CD8-positive, alpha-beta memory T cell (primary cell): Measurements from ENCODE around the gene CPT1A. TPM values are rescaled to one million over a fixed set of nuclear protein-coding genes. Genes with fewer than 3 reads are reported as not detected.
A peak's percentile ranks its signal among the peaks of the same experiment; 100 is the strongest.
"Not testable (repeated sequence)": the region's sequence is repeated elsewhere in the genome, so short reads cannot be mapped to it uniquely, and the experiment has no call there.

Source experiments
- CTCF ChIA-PET: fragments of 350-600 bp; sonication (Branson Sonifier 250); formaldehyde crosslinking; loops from one replicate; lab custom pipeline; 2021; ENCODE audit warnings: antibody characterized with exemption; lab: Charles Lee
- POLR2A ChIA-PET: fragments of 350-600 bp; sonication (Branson Sonifier 250); formaldehyde crosslinking; loops from one replicate; lab custom pipeline; 2021; ENCODE audit warnings: antibody characterized with exemption; lab: Charles Lee
- DNase-seq, 5 donors: peaks; one replicate each; pipeline versions ENCODE4 v3.0.0 to v3.0.0-alpha.2; 2020 to 2022; ENCODE audit warnings: mixed read lengths in 1 of 5
- H3K27ac ChIP-seq: one replicate; pipeline ENCODE4 v1.7.0; 2013; ENCODE audit warnings: low read depth, mild to moderate bottlenecking, low read length, moderate library complexity
- H3K27me3 ChIP-seq: 2 replicates; pipeline ENCODE4 v1.7.0; 2013; ENCODE audit warnings: low read length, mild to moderate bottlenecking; ENCODE audit not compliant: insufficient read depth, poor library complexity, severe bottlenecking
- H3K36me3 ChIP-seq: 2 replicates; pipeline ENCODE4 v1.7.0; 2013; ENCODE audit warnings: mild to moderate bottlenecking, low read length, moderate library complexity; ENCODE audit not compliant: insufficient read depth
- H3K4me1 ChIP-seq: 2 replicates; pipeline ENCODE4 v1.7.0; 2013; ENCODE audit warnings: mild to moderate bottlenecking, low read length, moderate library complexity; ENCODE audit not compliant: insufficient read depth
- H3K4me3 ChIP-seq: 2 replicates; pipeline ENCODE4 v1.7.0; 2013; ENCODE audit warnings: mild to moderate bottlenecking, low read length
- H3K9me3 ChIP-seq: 2 replicates; pipeline ENCODE4 v1.7.0; 2013; ENCODE audit warnings: mild to moderate bottlenecking, low read length
- H3K27ac Mint-ChIP-seq, 8 donors: one replicate each; pipeline ENCODE4 v1.8.0; 2020 to 2021; ENCODE audit warnings: mixed read lengths in 8 of 8, mild to moderate bottlenecking in 6 of 8, inconsistent platforms in 3 of 8, moderate library complexity in 3 of 8
- H3K27me3 Mint-ChIP-seq, 2 donors: one replicate each; pipeline ENCODE4 v1.8.0; 2020 to 2021; ENCODE audit warnings: mixed read lengths in 2 of 2, mild to moderate bottlenecking in 1 of 2, moderate library complexity in 1 of 2
- H3K36me3 Mint-ChIP-seq, 3 donors: one replicate each; pipeline ENCODE4 v1.8.0; 2020 to 2021; ENCODE audit warnings: mixed read lengths in 3 of 3, inconsistent platforms in 1 of 3, mild to moderate bottlenecking in 1 of 3
- H3K4me1 Mint-ChIP-seq, 3 donors: one replicate each; pipeline ENCODE4 v1.8.0; 2020 to 2021; ENCODE audit warnings: mixed read lengths in 3 of 3, inconsistent platforms in 1 of 3, mild to moderate bottlenecking in 1 of 3
- H3K4me3 Mint-ChIP-seq, 7 donors: one replicate each; pipeline ENCODE4 v1.8.0; 2020 to 2021; ENCODE audit warnings: mixed read lengths in 7 of 7, mild to moderate bottlenecking in 6 of 7, moderate library complexity in 4 of 7, inconsistent platforms in 2 of 7
- H3K9me3 Mint-ChIP-seq, 5 donors: one replicate each; pipeline ENCODE4 v1.8.0; 2020 to 2022; ENCODE audit warnings: mixed read lengths in 5 of 5, mild to moderate bottlenecking in 3 of 5, moderate library complexity in 2 of 5, inconsistent platforms in 1 of 5
- polyA plus RNA-seq: library from polyadenylated mRNA; unstranded; fragments of 300-500 nt; fragmentation: Illumina TruSeq; gene quantifications from one replicate; pipeline ENCODE4 v1.2.3, GENCODE V29; 2021
- total RNA-seq, 2 experiments: library from RNA; stranded (reverse); gene quantifications; one replicate each; pipeline ENCODE4 v1.2.3, GENCODE V29; 2021

The CPT1A gene
- total RNA-seq = 10 to 100 TPM; 25.6 to 27.4 TPM
- 9.8 TPM for polyA plus RNA-seq

DNA sequence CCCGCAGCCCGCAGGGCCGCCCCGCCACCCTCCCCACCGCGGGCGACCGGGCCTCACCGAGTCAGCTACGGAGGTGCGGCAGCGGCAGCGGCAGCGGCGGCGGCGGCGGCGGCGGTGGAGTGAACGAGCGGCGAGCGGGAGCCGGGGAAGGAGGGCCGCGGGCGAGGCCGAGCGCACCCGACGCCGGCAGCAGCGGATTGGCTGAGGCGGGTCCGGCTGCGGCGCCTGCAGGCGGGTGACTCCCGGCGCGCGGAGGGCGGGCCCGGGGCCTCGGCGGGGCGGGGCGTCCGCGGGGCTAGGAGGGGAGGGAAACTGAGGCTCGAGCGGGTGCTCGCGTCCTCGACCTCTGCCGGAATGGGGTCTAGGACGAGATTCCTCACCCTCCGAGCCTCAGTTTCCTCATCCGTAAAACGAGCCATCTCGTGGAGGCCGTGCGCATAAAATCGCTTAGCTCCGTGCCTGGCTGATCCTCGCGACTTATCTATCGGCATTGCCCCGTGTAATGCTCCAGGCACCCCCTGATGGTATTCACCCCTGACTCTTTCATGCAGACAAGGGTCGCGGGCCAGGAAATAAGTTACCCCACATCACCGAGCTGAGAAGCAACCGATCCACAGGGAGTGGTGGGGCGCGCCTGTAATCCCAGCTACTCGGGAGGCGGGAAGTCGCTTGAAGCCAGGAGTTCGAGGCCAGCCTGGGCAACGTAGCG, at the start of gene CPT1A:
Gene CPT1A, minus strand, starts transcription at position 199 of the 709 bp plus-strand sequence. CDS start 26,442 bp downstream, outside the sequence.
- no peaks in the 10 kb centered on the region for H3K36me3 ChIP-seq
- Mint-ChIP-seq H3K4me1 (peaks cover 42 to 61% (median 59%) of the 10 kb centered on the region in 3 donors), H3K36me3 (peaks cover 0 to 8% (median 0%) of the 10 kb centered on the region in 3 donors), H3K27ac (peak within 1 kb of the TSS; percentile 76 to 99 (median 94)), H3K27me3 (peaks cover 0 to 3% of the 10 kb centered on the region in 2 donors), H3K9me3 (no peaks in the 10 kb centered on the region), H3K4me3 (peak within 1 kb of the TSS; percentile 88 to 98 (median 93))
- H3K27ac ChIP-seq = peak within 1 kb of the TSS; percentile 41
- H3K27me3 ChIP-seq = no peaks in the 10 kb centered on the region
- no peaks in the 10 kb centered on the region for H3K9me3 ChIP-seq
- DNase-seq = peak; percentile 65 to 76 (median 69)
- CTCF ChIA-PET = interaction anchor here (0.8 to 3.5 kb wide), 6 partner anchors 12 to 632 kb away, joined by 3 to 37 read pairs (median 14); no protein-coding TSS in a partner anchor
- H3K4me1 ChIP-seq = peaks cover 48% of the 10 kb centered on the region
- POLR2A ChIA-PET = interaction anchor here (1.1 to 1.8 kb wide), 2 partner anchors 16 to 92 kb away, joined by 4 to 8 read pairs; no protein-coding TSS in a partner anchor
- peak within 1 kb of the TSS; percentile 76 for H3K4me3 ChIP-seq

DNA sequence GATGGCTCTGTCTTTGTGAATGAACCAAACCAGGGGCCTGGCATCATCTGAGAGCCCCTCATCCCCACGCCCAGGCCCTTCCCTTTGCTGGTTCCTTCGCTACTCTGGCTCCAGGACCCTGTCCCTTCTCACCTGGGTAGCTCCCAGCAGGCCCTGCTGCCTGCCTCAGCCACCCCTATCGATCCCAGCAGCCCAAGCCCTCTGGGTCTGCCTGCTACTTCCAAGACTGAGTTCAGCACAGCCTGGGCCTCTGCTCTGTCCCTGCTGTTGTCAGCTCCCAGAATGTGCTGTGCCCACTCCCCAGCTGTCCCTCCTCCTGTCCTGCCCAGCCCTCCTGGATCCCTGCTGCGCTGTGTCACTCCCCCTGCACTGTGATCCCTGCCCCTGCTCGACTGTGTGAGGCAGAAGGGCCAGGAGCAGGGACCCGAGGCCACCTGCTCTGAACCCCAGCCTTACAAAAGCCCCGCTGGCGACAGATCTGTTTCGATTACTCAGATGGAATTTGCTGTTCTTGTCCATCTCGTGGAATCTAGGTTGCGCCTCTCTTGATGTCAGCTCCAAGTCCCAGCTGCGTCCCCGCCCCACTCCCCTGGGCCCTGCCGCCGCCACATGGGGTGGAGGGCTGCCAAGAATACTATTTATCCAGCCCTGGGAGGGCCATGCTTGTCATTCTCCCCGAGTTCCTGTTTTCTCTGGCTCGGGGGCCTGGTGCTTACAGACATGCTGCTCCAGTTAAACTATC, 48.9 kb upstream of the CPT1A start:
- Mint-ChIP-seq H3K27ac (no peak overlapping the region), H3K27me3 (no peaks in the 10 kb centered on the region), H3K4me1 (no peaks in the 10 kb centered on the region), H3K36me3 (peaks cover 5 to 53% (median 7%) of the 10 kb centered on the region in 3 donors), H3K4me3 (no peak overlapping the region), H3K9me3 (no peaks in the 10 kb centered on the region)
- DNase-seq = no peak
- Histone ChIP-seq H3K36me3 (peaks cover 19% of the 10 kb centered on the region), H3K27me3 (no peaks in the 10 kb centered on the region), H3K4me1 (no peaks in the 10 kb centered on the region), H3K9me3 (no peaks in the 10 kb centered on the region), H3K27ac (no peak overlapping the region), H3K4me3 (no peak overlapping the region)
- POLR2A ChIA-PET = no interaction called here
- CTCF ChIA-PET = no interaction called here

DNA sequence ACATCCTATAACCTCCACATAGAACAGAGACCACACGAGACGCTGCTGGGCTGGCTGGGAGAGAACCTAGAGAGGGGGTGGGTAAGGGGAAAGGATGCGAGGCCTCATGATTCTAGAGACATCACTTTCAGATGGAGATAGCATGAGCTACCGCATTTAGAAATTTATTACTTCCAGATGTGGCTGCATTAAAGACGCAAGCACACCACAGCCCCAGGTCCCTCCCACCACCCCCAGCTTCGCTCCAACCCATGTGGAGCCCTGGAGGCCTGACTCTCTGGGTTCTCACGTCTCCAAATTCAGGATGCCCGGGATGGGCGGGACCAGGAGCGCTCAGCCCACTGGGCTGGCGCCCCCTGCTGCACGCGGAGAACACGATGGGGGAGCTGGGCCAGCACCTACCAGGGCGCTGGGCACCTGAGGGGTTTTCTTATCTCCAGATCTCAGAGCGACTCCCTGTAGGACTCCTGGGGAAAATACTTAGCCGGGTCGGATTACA, 48.3 kb upstream of the CPT1A start:
- H3K27me3 ChIP-seq = no peaks in the 10 kb centered on the region
- Mint-ChIP-seq H3K27me3 (no peaks in the 10 kb centered on the region), H3K36me3 (peaks cover 5 to 48% (median 7%) of the 10 kb centered on the region in 3 donors), H3K4me3 (no peak overlapping the region), H3K4me1 (no peaks in the 10 kb centered on the region), H3K9me3 (no peaks in the 10 kb centered on the region), H3K27ac (no peak overlapping the region)
- POLR2A ChIA-PET = no interaction called here
- H3K9me3 ChIP-seq = no peaks in the 10 kb centered on the region
- no peaks in the 10 kb centered on the region for H3K4me1 ChIP-seq
- no peak overlapping the region for H3K4me3 ChIP-seq
- DNase-seq = no peak
- no peak overlapping the region for H3K27ac ChIP-seq
- peaks cover 19% of the 10 kb centered on the region for H3K36me3 ChIP-seq
- CTCF ChIA-PET = no interaction called here

DNA sequence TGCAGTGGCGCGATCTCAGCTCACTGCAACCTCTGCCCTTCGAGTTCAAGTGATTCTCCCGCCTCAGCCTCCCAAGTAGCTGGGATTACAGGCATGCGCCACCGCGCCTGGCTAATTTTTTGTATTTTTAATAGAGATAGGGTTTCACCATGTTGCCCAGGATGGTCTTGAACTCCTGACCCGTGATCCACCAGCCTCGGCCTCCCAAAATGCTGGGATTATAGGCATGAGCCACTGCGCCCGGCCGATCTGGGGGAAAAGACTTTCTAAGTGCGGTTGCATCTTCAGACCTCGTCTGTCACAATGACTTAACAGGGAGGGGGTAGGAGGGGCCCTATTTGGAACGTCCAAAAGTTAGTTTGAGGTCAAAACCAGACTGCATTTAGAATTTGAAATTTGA, 43.1 kb upstream of the CPT1A start:
- H3K27ac ChIP-seq, H3K27ac Mint-ChIP-seq, DNase-seq, H3K36me3 ChIP-seq, H3K27me3 ChIP-seq, H3K9me3 Mint-ChIP-seq, H3K4me3 ChIP-seq, H3K27me3 Mint-ChIP-seq, CTCF ChIA-PET, H3K4me1 Mint-ChIP-seq, POLR2A ChIA-PET, H3K4me3 Mint-ChIP-seq, H3K4me1 ChIP-seq, H3K9me3 ChIP-seq: not testable (repeated sequence)
- H3K36me3 Mint-ChIP-seq = peaks cover 0 to 12% (median 3%) of the 10 kb centered on the region in 3 donors

DNA sequence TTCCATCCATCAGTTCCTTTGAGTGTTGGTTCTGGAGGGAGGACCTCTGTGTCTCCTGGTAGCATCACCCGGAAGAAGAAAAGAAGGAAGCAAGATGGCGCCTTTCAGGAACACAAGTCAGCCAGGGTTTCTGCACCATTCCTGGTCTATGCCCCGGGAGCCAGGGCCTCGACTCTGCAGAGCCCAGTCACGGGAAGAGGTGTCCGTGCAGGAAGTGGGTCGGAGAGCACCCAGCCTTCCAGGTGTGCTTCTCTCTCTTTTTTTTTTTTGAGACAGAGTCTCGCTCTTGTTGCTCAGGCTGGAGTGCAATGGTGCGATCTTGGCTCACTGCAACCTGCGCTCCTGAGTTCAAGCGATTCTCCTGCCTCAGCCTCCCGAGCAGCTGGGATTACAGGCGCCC, 40.7 kb upstream of the CPT1A start:
- no peaks in the 10 kb centered on the region for H3K27me3 ChIP-seq
- no peaks in the 10 kb centered on the region for H3K36me3 ChIP-seq
- Mint-ChIP-seq H3K4me3 (no peak overlapping the region), H3K27ac (no peak overlapping the region), H3K36me3 (peaks cover 0 to 8% (median 3%) of the 10 kb centered on the region in 3 donors), H3K9me3 (no peaks in the 10 kb centered on the region), H3K27me3 (no peaks in the 10 kb centered on the region), H3K4me1 (no peaks in the 10 kb centered on the region)
- H3K27ac ChIP-seq = no peak overlapping the region
- POLR2A ChIA-PET = no interaction called here
- no peaks in the 10 kb centered on the region for H3K4me1 ChIP-seq
- no peak for DNase-seq
- H3K9me3 ChIP-seq = no peaks in the 10 kb centered on the region
- H3K4me3 ChIP-seq = no peak overlapping the region
- CTCF ChIA-PET = no interaction called here

DNA sequence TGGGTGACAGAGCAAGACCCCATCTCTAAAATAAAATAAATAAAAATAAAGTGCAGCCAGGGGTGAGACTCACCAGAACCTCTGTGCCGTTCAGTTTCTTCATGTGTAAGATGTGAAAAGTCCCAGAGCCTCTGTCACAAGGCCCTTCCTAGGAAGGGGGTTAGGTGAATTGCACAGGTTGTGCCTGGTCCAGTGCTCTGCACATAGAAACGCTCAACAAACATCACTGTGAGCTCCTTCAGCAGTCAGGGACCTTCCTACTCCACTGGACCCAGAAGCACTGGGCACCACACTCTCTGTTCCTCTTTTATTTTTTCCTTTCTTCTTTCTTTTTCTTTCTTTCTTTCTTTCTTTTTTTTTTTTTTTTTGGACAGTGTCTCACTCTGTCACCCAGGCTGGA, 39.6 kb upstream of the CPT1A start:
- Histone ChIP-seq H3K27ac (no peak overlapping the region), H3K27me3 (no peaks in the 10 kb centered on the region), H3K36me3 (no peaks in the 10 kb centered on the region), H3K4me1 (no peaks in the 10 kb centered on the region), H3K4me3 (no peak overlapping the region), H3K9me3 (no peaks in the 10 kb centered on the region)
- POLR2A ChIA-PET = no interaction called here
- DNase-seq = no peak
- H3K27me3 Mint-ChIP-seq = no peaks in the 10 kb centered on the region
- H3K9me3 Mint-ChIP-seq = no peaks in the 10 kb centered on the region
- peaks cover 0 to 8% (median 3%) of the 10 kb centered on the region in 3 donors for H3K36me3 Mint-ChIP-seq
- H3K27ac Mint-ChIP-seq = no peak overlapping the region
- no peak overlapping the region for H3K4me3 Mint-ChIP-seq
- CTCF ChIA-PET = no interaction called here
- H3K4me1 Mint-ChIP-seq = no peaks in the 10 kb centered on the region

DNA sequence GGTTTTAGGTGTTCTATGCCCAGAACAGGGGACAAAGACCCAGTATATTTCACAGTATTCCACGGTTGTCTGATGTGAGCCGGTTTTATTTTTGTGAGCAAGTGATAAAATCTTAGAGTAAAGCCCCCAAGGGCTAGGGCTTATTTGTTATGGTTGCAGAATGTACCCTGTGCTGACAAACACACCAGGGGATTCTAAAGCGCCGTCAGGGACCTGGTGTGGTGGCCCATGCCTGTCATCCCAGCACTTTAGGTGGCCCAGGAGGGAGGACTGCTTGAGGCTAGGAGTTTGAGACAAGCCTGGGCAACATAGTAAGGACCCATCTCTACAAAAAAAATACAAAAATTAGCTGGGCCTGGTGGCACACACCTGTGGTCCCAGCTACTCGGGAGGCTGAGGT, 39.1 kb upstream of the CPT1A start:
- no peak overlapping the region for H3K27ac Mint-ChIP-seq
- H3K4me1 Mint-ChIP-seq = no peaks in the 10 kb centered on the region
- H3K36me3 ChIP-seq = no peaks in the 10 kb centered on the region
- H3K4me3 ChIP-seq = no peak overlapping the region
- ChIA-PET POLR2A (no interaction called here), CTCF (no interaction called here)
- H3K27me3 Mint-ChIP-seq = peaks cover 0 to under 1% of the 10 kb centered on the region in 2 donors
- H3K27me3 ChIP-seq = no peaks in the 10 kb centered on the region
- peaks cover 0 to 8% (median 3%) of the 10 kb centered on the region in 3 donors for H3K36me3 Mint-ChIP-seq
- no peak overlapping the region for H3K4me3 Mint-ChIP-seq
- no peak for DNase-seq
- H3K9me3 Mint-ChIP-seq = no peaks in the 10 kb centered on the region
- no peaks in the 10 kb centered on the region for H3K9me3 ChIP-seq
- H3K4me1 ChIP-seq = no peaks in the 10 kb centered on the region
- no peak overlapping the region for H3K27ac ChIP-seq

DNA sequence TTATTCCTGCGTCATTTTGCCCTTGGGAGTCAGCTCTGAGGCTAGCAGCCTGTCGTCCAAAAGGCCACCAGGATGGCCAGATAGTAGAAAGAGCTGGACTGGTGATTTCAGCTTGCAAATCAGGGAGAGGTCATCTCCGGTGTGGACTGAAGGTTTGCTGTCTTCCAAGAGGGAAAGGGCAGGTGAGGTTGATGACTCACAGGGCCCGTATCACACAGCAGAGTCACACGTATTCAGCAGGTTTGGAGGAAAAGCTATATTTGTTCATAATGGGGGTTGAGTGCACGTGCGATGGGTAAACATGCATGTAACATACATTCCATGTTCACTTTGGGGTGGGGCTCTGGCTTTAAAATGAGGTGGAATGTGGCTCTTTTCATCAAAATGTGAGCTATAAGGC, 36.3 kb upstream of the CPT1A start:
- Histone ChIP-seq H3K4me3 (no peak overlapping the region), H3K27me3 (no peaks in the 10 kb centered on the region), H3K27ac (no peak overlapping the region), H3K36me3 (no peaks in the 10 kb centered on the region), H3K9me3 (no peaks in the 10 kb centered on the region), H3K4me1 (no peaks in the 10 kb centered on the region)
- ChIA-PET CTCF (interaction anchor here (1.4 kb wide), 1 partner anchor 8 kb away, joined by 3 read pairs; no protein-coding TSS in a partner anchor), POLR2A (no interaction called here)
- no peak overlapping the region for H3K27ac Mint-ChIP-seq
- peaks cover 0 to 2% of the 10 kb centered on the region in 2 donors for H3K27me3 Mint-ChIP-seq
- peaks cover 0 to 3% (median 1%) of the 10 kb centered on the region in 3 donors for H3K36me3 Mint-ChIP-seq
- DNase-seq = no peak
- H3K4me1 Mint-ChIP-seq = peaks cover 0 to 3% (median 0%) of the 10 kb centered on the region in 3 donors
- no peak overlapping the region for H3K4me3 Mint-ChIP-seq
- H3K9me3 Mint-ChIP-seq = no peaks in the 10 kb centered on the region
